H9 (cell line): Measurements from ENCODE around the gene EDIL3. TPM values are rescaled to one million over a fixed set of nuclear protein-coding genes. Genes with fewer than 3 reads are reported as not detected.

Source experiments
- DNase-seq: peaks from one replicate; pipeline ENCODE4 v3.0.0-alpha.2; 2017
- H2AFZ ChIP-seq: one replicate; pipeline ENCODE4 v1.6.1; 2013; ENCODE audit warnings: mild to moderate bottlenecking, low read length, control low read depth, moderate library complexity
- H2AK5ac ChIP-seq: 2 replicates; pipeline ENCODE4 v1.6.1; 2013; ENCODE audit warnings: low read length, control low read depth, mixed read lengths; ENCODE audit not compliant: insufficient read length
- H2BK120ac ChIP-seq: one replicate; pipeline ENCODE4 v1.6.1; 2013; ENCODE audit warnings: low read depth, mild to moderate bottlenecking, low read length, control low read depth, inconsistent platforms; ENCODE audit not compliant: poor library complexity, severe bottlenecking
- H2BK12ac ChIP-seq: 2 replicates; pipeline ENCODE4 v1.6.1; 2013; ENCODE audit warnings: low read length, control low read depth, mixed read lengths, low read depth; ENCODE audit not compliant: insufficient read length
- H2BK15ac ChIP-seq: 2 replicates; pipeline ENCODE4 v1.6.1; 2013; ENCODE audit warnings: low read depth, low read length, control low read depth
- H2BK20ac ChIP-seq: one replicate; pipeline ENCODE4 v1.6.1; 2013; ENCODE audit warnings: low read depth, mild to moderate bottlenecking, low read length, control low read depth, inconsistent platforms; ENCODE audit not compliant: poor library complexity, severe bottlenecking
- H2BK5ac ChIP-seq: 2 replicates; pipeline ENCODE4 v1.6.1; 2013; ENCODE audit warnings: low read length, control low read depth, mixed read lengths; ENCODE audit not compliant: insufficient read length
- H3K14ac ChIP-seq: 2 replicates; pipeline ENCODE4 v1.6.1; 2013; ENCODE audit warnings: low read length, control low read depth; ENCODE audit not compliant: insufficient read depth
- H3K18ac ChIP-seq: 2 replicates; pipeline ENCODE4 v1.6.1; 2013; ENCODE audit warnings: low read depth, mild to moderate bottlenecking, mixed read lengths, low read length, control low read depth; ENCODE audit not compliant: insufficient read length
- H3K23ac ChIP-seq: 2 replicates; pipeline ENCODE4 v1.6.1; 2013; ENCODE audit warnings: low read length, control low read depth, mixed read lengths, low read depth; ENCODE audit not compliant: insufficient read length
- H3K23me2 ChIP-seq: 2 replicates; pipeline ENCODE4 v1.6.1; 2013; ENCODE audit warnings: low read depth, mild to moderate bottlenecking, mixed read lengths, low read length, control low read depth; ENCODE audit not compliant: insufficient read length, poor library complexity, severe bottlenecking
- H3K27ac ChIP-seq: 2 replicates; pipeline ENCODE4 v1.5.1; 2013; ENCODE audit warnings: low read length, control low read depth, mixed read lengths, low read depth; ENCODE audit not compliant: insufficient read length
- H3K27me3 ChIP-seq: 2 replicates; pipeline ENCODE4 v1.6.1; 2013; ENCODE audit warnings: low read length, control low read depth, inconsistent platforms; ENCODE audit not compliant: insufficient read depth
- H3K4ac ChIP-seq: 2 replicates; pipeline ENCODE4 v1.6.1; 2013; ENCODE audit warnings: low read depth, mild to moderate bottlenecking, control low read depth, inconsistent platforms, low read length, moderate library complexity
- H3K4me1 ChIP-seq: 2 replicates; pipeline ENCODE4 v1.6.1; 2013; ENCODE audit warnings: low read length, control low read depth, inconsistent platforms; ENCODE audit not compliant: insufficient read depth
- H3K4me2 ChIP-seq: 2 replicates; pipeline ENCODE4 v1.6.1; 2013; ENCODE audit warnings: low read length, control low read depth, mixed read lengths; ENCODE audit not compliant: insufficient read length, insufficient read depth
- H3K56ac ChIP-seq: 2 replicates; pipeline ENCODE4 v1.6.1; 2013; ENCODE audit warnings: low read depth, mild to moderate bottlenecking, mixed read lengths, low read length, control low read depth; ENCODE audit not compliant: insufficient read length
- H3K79me1 ChIP-seq: 2 replicates; pipeline ENCODE4 v1.6.1; 2013; ENCODE audit warnings: low read depth, mild to moderate bottlenecking, moderate library complexity, low read length, control low read depth, inconsistent platforms; ENCODE audit not compliant: insufficient read depth, poor library complexity, severe bottlenecking
- H3K79me2 ChIP-seq: 2 replicates; pipeline ENCODE4 v1.6.1; 2013; ENCODE audit warnings: low read length, control low read depth, inconsistent platforms; ENCODE audit not compliant: insufficient read depth
- H3K9ac ChIP-seq: 2 replicates; pipeline ENCODE4 v1.6.1; 2013; ENCODE audit warnings: low read length, control low read depth, mixed read lengths; ENCODE audit not compliant: insufficient read length; ENCODE audit errors: extremely low read depth
- H3K9me3 ChIP-seq: one replicate; pipeline ENCODE4 v1.6.1; 2013; ENCODE audit warnings: low read depth, low read length, inconsistent platforms; ENCODE audit not compliant: control insufficient read depth
- H3T11ph ChIP-seq: one replicate; pipeline ENCODE4 v1.6.1; 2013; ENCODE audit warnings: mild to moderate bottlenecking, low read length, control low read depth, inconsistent platforms
- H4K20me1 ChIP-seq: one replicate; pipeline ENCODE4 v1.6.1; 2013; ENCODE audit not compliant: control insufficient read depth, insufficient read length, insufficient read depth
- H4K5ac ChIP-seq: 2 replicates; pipeline ENCODE4 v1.6.1; 2013; ENCODE audit warnings: low read depth, mild to moderate bottlenecking, mixed read lengths, low read length, control low read depth; ENCODE audit not compliant: insufficient read length
- H4K8ac ChIP-seq: replicated peaks from 2 replicates; pipeline ENCODE4 v1.6.1; 2013; ENCODE audit warnings: low read length, control low read depth, mixed read lengths, low read depth; ENCODE audit not compliant: insufficient read length
- H4K91ac ChIP-seq: 2 replicates; pipeline ENCODE4 v1.6.1; 2013; ENCODE audit warnings: low read depth, mild to moderate bottlenecking, moderate library complexity, mixed read lengths, low read length, control low read depth; ENCODE audit not compliant: insufficient read length
- H3K27ac Mint-ChIP-seq, 3 experiments: 2 replicates in 2 of 3; 3 replicates in 1 of 3; pipeline ENCODE4 v1.8.0; 2020 to 2021; ENCODE audit warnings: mixed read lengths in 3 of 3, mild to moderate bottlenecking in 1 of 3, moderate library complexity in 1 of 3
- H3K27me3 Mint-ChIP-seq: 2 replicates; pipeline ENCODE4 v1.8.0; 2021; ENCODE audit warnings: low read depth, mild to moderate bottlenecking, moderate library complexity, mixed read lengths
- H3K36me3 Mint-ChIP-seq, 3 experiments: 2 replicates in 2 of 3; 3 replicates in 1 of 3; pipeline ENCODE4 v1.8.0; 2020 to 2021; ENCODE audit warnings: low read depth in 3 of 3, mixed read lengths in 3 of 3; ENCODE audit not compliant: insufficient read depth in 1 of 3
- H3K4me1 Mint-ChIP-seq, 2 experiments: 2 replicates each; pipeline ENCODE4 v1.8.0; 2020; ENCODE audit warnings: mixed read lengths in 2 of 2
- H3K4me3 Mint-ChIP-seq, 2 experiments: 2 replicates in 1 of 2; 3 replicates in 1 of 2; pipeline ENCODE4 v1.8.0; 2020 to 2021; ENCODE audit warnings: mild to moderate bottlenecking in 2 of 2, mixed read lengths in 2 of 2, moderate library complexity in 1 of 2
- H3K9me3 Mint-ChIP-seq, 2 experiments: 2 replicates in 1 of 2; 3 replicates in 1 of 2; pipeline ENCODE4 v1.8.0; 2020; ENCODE audit warnings: mild to moderate bottlenecking in 2 of 2, mixed read lengths in 2 of 2, moderate library complexity in 1 of 2
- WGBS: extraction: QIAGEN DNeasy Blood & Tissue Kit; methylation state at CpG from one replicate; pipeline ENCODE4 v1.1.7; 2013; ENCODE audit warnings: missing lambda C conversion rate, low lambda C conversion rate, mixed read lengths; ENCODE audit not compliant: insufficient read length; ENCODE audit errors: extremely low coverage; 5-methylcytosine and 5-hydroxymethylcytosine counted together
- total RNA-seq: library from RNA; stranded (reverse); gene quantifications from 2 replicates; pipeline ENCODE4 v1.2.1, GENCODE V29; 2021
- TF ChIP-seq, protein P1 (sequence below): fragments of 200-600 bp; sonication (generic); conservative IDR thresholded peaks from 3 replicates; pipeline ENCODE4 v1.8.0; 2021; ENCODE audit warnings: antibody characterized with exemption, mild to moderate bottlenecking

Gene EDIL3
- total RNA-seq, 1 experiment from 2014 or later: 61.9 TPM

DNA sequence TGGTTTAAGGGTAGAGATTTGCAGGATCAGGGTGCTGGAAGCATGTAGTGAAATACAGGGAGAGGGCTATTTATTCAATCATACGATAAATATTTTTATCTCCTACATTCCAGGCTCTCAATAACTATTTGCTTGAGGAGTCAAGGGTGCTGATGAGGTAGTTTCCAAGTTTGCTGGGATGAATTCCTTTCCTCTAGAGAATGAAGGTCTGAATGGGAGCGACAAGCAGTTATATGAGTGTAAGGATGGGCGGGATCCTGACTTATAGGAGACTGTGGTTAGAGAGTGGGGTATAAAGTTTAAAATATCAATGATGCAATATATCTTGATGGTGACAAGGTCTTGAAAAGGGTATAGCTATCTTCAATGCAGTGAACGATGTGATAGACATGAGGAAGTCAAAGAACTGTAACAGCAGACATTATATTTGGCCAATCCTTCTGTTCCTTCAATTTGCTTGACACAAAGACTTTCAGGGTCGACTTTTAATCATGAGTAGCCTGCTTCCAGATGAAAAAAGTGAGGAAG lies 462.9 kb downstream of the EDIL3 start:
- no peak overlapping the region for H2BK5ac ChIP-seq
- H4K8ac ChIP-seq: no peak overlapping the region
- no peak overlapping the region for H2AFZ ChIP-seq
- H3K23ac ChIP-seq: no peak overlapping the region
- no peak overlapping the region for H3K18ac ChIP-seq
- H4K91ac ChIP-seq: no peak overlapping the region
- no peak overlapping the region for H2AK5ac ChIP-seq
- H3K79me1 ChIP-seq: no peaks in the 10 kb centered on the region
- Mint-ChIP-seq H3K36me3 (no peaks in the 10 kb centered on the region), H3K9me3 (no peaks in the 10 kb centered on the region; a peak in 1 of 5 replicates), H3K4me1 (peaks cover 11 to 13% of the 10 kb centered on the region in 2 experiments), H3K4me3 (no peak overlapping the region), H3K27ac (no peak overlapping the region), H3K27me3 (no peaks in the 10 kb centered on the region; the same call in 1 of the 2 replicates)
- H3K4me2 ChIP-seq: no peak overlapping the region
- H3K23me2 ChIP-seq: no peaks in the 10 kb centered on the region
- no peak overlapping the region for H3K4ac ChIP-seq
- no peak for DNase-seq
- no peaks in the 10 kb centered on the region; the same call in 1 of the 2 replicates for H3K4me1 ChIP-seq
- no peak overlapping the region for H3K9ac ChIP-seq
- no peak overlapping the region for H3K14ac ChIP-seq
- H3K27ac ChIP-seq: no peak overlapping the region
- H2BK120ac ChIP-seq: no peak overlapping the region
- no peaks in the 10 kb centered on the region for H3K27me3 ChIP-seq
- no peaks in the 10 kb centered on the region for H4K20me1 ChIP-seq
- TF ChIP-seq, protein P1, sequence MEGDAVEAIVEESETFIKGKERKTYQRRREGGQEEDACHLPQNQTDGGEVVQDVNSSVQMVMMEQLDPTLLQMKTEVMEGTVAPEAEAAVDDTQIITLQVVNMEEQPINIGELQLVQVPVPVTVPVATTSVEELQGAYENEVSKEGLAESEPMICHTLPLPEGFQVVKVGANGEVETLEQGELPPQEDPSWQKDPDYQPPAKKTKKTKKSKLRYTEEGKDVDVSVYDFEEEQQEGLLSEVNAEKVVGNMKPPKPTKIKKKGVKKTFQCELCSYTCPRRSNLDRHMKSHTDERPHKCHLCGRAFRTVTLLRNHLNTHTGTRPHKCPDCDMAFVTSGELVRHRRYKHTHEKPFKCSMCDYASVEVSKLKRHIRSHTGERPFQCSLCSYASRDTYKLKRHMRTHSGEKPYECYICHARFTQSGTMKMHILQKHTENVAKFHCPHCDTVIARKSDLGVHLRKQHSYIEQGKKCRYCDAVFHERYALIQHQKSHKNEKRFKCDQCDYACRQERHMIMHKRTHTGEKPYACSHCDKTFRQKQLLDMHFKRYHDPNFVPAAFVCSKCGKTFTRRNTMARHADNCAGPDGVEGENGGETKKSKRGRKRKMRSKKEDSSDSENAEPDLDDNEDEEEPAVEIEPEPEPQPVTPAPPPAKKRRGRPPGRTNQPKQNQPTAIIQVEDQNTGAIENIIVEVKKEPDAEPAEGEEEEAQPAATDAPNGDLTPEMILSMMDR: no peak
- no peaks in the 10 kb centered on the region for H3K79me2 ChIP-seq
- H2BK12ac ChIP-seq: no peak overlapping the region
- H3T11ph ChIP-seq: no peak overlapping the region
- no peak overlapping the region for H4K5ac ChIP-seq
- no peaks in the 10 kb centered on the region for H3K9me3 ChIP-seq
- WGBS: no CpG with 5 or more reads among the region's 5 CpGs
- no peak overlapping the region for H3K56ac ChIP-seq
- H2BK20ac ChIP-seq: no peak overlapping the region
- no peak overlapping the region for H2BK15ac ChIP-seq
